ENCODE data around the gene SNRPA. TPM values are rescaled to one million over a fixed set of nuclear protein-coding genes. Genes with fewer than 3 reads are reported as not detected.

Gene SNRPA
- total and polyA plus RNA-seq, 2 of the 8 experiments (the other 6 are each of a cell fraction or from before 2014, with no cell fraction given), result 201 to 202 TPM

DNA sequence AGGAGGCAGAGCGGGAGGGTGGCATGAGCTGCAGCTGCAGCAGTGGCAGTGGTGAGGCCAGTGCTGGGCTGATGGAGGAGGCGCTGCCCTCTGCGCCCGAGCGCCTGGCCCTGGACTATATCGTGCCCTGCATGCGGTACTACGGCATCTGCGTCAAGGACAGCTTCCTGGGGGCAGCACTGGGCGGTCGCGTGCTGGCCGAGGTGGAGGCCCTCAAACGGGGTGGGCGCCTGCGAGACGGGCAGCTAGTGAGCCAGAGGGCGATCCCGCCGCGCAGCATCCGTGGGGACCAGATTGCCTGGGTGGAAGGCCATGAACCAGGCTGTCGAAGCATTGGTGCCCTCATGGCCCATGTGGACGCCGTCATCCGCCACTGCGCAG, 50.0 kb downstream of the SNRPA start:
- DNase-seq (ENCODE audit: low read depth in 1 of 2, low spot score in 2 of 2), result no peak
- peak overlapping the region; percentile 67 to 91; a peak in 3 of 4 replicates for H3K4me2 ChIP-seq (ENCODE audit: insufficient read depth in 1 of 2, low read depth in 2 of 2, low read length in 2 of 2)
- H4K8ac ChIP-seq (ENCODE audit: extremely low read depth, insufficient read depth, low read length), result peak overlapping the region; percentile 40
- 0 out of 2 replicates have a peak overlapping the region, but pooled peaks have one; percentile 48 for H2BK5ac ChIP-seq (ENCODE audit: low read depth, low read length)
- no peak overlapping the region for H3K18ac ChIP-seq (ENCODE audit: extremely low read depth, low read length)
- H3K23ac ChIP-seq (ENCODE audit: insufficient read length), result no peak overlapping the region
- H4K20me1 ChIP-seq (replicated peaks in 1 of 2; ENCODE audit: control insufficient read depth in 1 of 2, insufficient read depth in 2 of 2, low read length in 2 of 2), result peaks cover 33 to 49% of the 10 kb centered on the region in 2 experiments
- peaks cover 14 to 65% of the 10 kb centered on the region in 2 experiments for H3K79me2 ChIP-seq (ENCODE audit: control insufficient read depth in 1 of 2, insufficient read depth in 2 of 2, low read length in 2 of 2)
- H3K9me3 ChIP-seq (ENCODE audit: insufficient read depth in 2 of 2, low read depth in 1 of 2, low read length in 1 of 2), result no peaks in the 10 kb centered on the region
- no peak overlapping the region for H4K91ac ChIP-seq (replicated peaks; ENCODE audit: insufficient read length, low read length)
- no peak overlapping the region for H2AK5ac ChIP-seq (ENCODE audit: low read depth, low read length)
- peaks cover 0 to 52% (median 24%) of the 10 kb centered on the region in 4 experiments; a peak in 6 of 7 replicates for H3K4me1 ChIP-seq (replicated peaks in 1 of 4; ENCODE audit: control insufficient read depth in 3 of 4, insufficient read depth in 4 of 4, low read length in 3 of 4)
- peaks cover 3 to 36% (median 6%) of the 10 kb centered on the region in 4 experiments; a peak in 6 of 8 replicates for H3K36me3 ChIP-seq (ENCODE audit: control insufficient read depth in 2 of 4, insufficient read depth in 4 of 4, low read length in 3 of 4)
- ChIA-PET CTCF (ENCODE audit: partially characterized antibody) (interaction anchor here (0.8 to 1.7 kb wide), 2 partner anchors 9 to 57 kb away, joined by 4 read pairs; no protein-coding TSS in a partner anchor), POLR2A (ENCODE audit: partially characterized antibody) (interaction anchor here (0.5 to 15.7 kb wide), 10 partner anchors 9 to 563 kb away, joined by 3 to 241 read pairs (median 4); partner anchors contain the start of genes ACTMAP, COQ8B, ITPKC and MIA)
- no peaks in the 10 kb centered on the region for H3K27me3 ChIP-seq (replicated peaks in 1 of 4; ENCODE audit: control insufficient read depth in 3 of 4, extremely low read depth in 1 of 4, insufficient read depth in 3 of 4, low read length in 3 of 4)
- H2BK120ac ChIP-seq (replicated peaks; ENCODE audit: low read depth, low read length), result no peak overlapping the region
- H3K79me1 ChIP-seq (ENCODE audit: low read depth, low read length), result peaks cover 33% of the 10 kb centered on the region
- H4K5ac ChIP-seq (ENCODE audit: insufficient read length, low read depth, low read length), result no peak overlapping the region
- no peak for TF ChIP-seq ASH2L (IDR thresholded peaks at IDR 0.05; ENCODE audit: low read length)
- TF ChIP-seq KDM1A (IDR thresholded peaks at IDR 0.05; ENCODE audit: borderline replicate concordance, low read length), result no peak
- no peak for FAIRE-seq
- H3K4me3 ChIP-seq (ENCODE audit: extremely low read depth in 1 of 4, insufficient read depth in 2 of 4, low read depth in 3 of 4, low read length in 4 of 4), result peak overlapping the region in 1 of 4 experiments; percentile 99; a peak in 1 of 8 replicates
- H3K9ac ChIP-seq (replicated peaks in 1 of 4; ENCODE audit: extremely low read depth in 1 of 4, low read depth in 3 of 4, low read length in 3 of 4), result no peak overlapping the region
- peaks cover 6% of the 10 kb centered on the region for H3K23me2 ChIP-seq (ENCODE audit: low read depth, low read length)
- no peak overlapping the region for H3K27ac ChIP-seq (ENCODE audit: low read depth, low read length)
- WGBS, 2 experiments (ENCODE audit: extremely low coverage in 1 of 2, insufficient coverage in 1 of 2, insufficient read length in 1 of 2, insufficient replicate concordance in 2 of 2, low coverage in 1 of 2, low lambda C conversion rate in 2 of 2, missing lambda C conversion rate in 1 of 2), result 93% methylated on average over 26 of the region's 27 CpGs; no CpG with 5 or more reads in 1 of the 2 experiments
- no peak overlapping the region for H2AFZ ChIP-seq (ENCODE audit: low read length)
- no peak overlapping the region for H3K56ac ChIP-seq (replicated peaks; ENCODE audit: insufficient read length, low read depth, low read length)
- no peak overlapping the region for H2BK20ac ChIP-seq (ENCODE audit: low read length)
- no peak overlapping the region for H3K14ac ChIP-seq (ENCODE audit: insufficient read length)
- H3K4ac ChIP-seq (replicated peaks; ENCODE audit: insufficient read length, low read depth, low read length), result no peak overlapping the region
- H2BK15ac ChIP-seq (ENCODE audit: low read length), result no peak overlapping the region
- H2BK12ac ChIP-seq (ENCODE audit: low read depth, low read length), result no peak overlapping the region

Data from H1 (cell line).